Mucosa of gallbladder (tissue), 1 donor: ENCODE results near the gene RPS18. TPM values are rescaled to one million over a fixed set of nuclear protein-coding genes. Genes with fewer than 3 reads are reported as not detected.
"Not testable (repeated sequence)": the region's sequence is repeated elsewhere in the genome, so short reads cannot be mapped to it uniquely, and the experiment has no call there.

Experiments
- DNase-seq: peaks from one replicate; pipeline ENCODE4 v3.0.0-alpha.2; 2020; ENCODE audit warnings: low spot score
- total RNA-seq: library from RNA; stranded (reverse); gene quantifications from one replicate; pipeline ENCODE4 v1.2.1, GENCODE V29; 2021
- donor health status: DM: no; HTN: no; CAD: no.

The RPS18 gene
- total RNA-seq, 1 donor from 2014 or later: 1,438 TPM

DNA sequence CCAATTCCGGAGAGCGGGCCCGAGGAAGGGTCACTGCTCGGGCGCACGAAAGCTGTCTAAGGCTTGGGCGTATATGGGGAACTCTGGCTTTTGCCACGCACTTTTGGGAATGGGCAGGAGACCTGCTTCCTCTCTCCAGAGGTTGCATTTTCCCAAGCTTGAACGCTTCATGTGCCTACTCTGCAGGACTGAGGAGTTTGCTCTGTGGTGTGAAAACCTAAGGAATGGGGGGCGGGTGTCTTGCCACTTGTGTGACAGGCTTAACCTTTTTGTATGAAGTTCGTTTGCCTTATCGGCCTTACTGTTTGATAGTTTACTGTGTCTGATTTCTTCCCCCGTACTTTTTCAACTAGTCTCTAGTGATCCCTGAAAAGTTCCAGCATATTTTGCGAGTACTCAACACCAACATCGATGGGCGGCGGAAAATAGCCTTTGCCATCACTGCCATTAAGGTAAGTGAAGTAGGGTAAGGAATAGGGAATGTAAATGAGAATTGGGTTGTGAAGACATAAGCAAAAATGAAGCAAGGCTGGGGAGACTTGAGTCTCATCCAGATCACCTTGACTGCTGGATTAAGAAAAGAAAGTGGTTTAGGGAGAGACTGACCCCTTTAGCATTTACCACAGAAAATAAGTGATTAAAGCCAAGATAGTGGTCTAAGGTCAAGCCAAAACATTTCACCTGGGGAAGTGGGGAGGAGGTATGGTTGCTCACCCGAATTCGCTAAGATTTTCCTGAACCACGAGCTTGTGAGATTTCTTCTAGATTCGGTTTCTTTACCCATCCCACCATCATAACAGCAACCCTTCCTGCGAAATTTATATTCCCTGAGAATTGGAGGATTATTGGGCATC lies 627 bp downstream of the RPS18 start:
- DNase-seq: no peak

DNA sequence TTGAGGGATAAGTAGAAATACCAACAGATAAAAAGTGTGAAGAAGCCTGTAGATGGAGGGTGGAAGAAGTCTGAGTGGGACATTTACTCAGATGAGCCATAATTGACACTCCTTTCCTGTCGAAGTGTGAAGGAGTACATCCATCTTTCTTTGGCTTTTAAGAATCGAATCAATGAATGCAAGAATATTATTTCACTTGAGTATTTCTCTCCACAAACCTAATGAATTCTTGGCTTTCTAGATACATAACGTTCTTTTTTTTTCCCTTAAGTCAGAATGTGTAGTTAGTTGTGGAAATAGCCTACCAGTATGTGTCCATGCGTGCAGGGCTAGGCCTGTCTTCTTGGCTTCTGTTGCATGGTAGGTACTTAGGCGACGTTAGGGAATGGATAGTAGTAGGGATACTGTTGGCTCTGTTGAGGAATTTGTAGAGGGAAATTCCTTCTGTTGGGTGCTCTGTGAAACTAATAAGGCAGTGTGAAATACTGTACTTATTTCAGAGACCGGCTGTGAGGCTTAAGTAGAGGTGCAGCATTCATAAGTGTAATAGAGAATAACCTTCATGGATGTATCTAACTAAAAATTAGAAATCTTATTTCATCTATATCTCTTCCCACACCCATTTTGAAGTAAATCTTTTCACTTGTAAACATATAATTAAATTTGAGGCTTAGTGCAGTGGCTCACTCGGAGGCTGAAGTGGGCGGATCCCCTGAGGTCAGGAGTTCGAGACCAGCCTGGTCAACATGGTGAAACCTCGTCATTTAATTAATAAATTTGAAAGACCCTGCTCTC lies 1.5 kb downstream of the RPS18 start:
- no peak for DNase-seq

DNA sequence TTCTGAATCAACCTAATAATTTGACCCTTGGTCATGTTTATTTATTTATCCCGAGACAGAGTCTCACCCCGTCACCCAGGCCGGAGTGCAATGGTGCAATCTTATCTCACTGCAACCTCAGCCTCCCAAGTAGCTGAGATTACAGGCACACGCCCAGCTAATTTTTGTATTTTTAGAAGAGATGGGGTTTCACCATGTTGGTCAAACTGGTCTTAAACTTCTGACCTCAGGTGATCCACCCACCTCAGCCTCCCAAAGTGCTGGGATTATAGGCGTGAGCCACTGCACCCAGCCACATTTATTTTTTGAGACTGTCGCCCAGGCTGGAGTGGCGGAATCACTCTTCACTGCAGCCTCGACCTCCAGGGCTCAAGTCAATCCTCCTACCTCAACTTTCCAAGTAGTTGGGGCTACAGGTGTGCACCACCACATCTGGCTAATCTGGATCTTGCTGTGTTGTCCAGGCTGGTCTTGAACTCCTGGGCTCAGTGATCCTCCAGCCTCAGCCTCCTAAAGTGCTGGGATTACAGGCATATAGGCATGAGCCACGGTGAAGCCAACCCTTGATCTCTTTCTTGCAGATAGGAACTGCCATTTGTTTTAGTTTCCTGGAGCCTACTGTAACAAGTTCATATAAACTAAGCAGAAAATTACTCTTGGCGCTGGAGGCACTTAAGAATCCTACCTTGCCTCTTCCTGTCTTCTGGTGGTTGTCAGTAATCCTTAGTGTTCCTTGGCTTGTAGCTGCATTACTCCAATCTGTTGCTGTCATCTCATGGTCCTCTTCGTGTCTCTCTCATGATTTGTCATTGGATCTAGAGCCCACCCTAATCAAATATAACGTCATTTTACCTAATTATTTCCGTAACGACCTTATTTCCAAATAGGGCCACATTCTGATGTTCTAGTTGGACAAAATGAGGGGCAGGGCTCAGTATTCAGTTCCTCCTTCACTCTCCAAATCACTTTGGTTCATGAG lies 2.3 kb downstream of the RPS18 start:
- DNase-seq: no peak

DNA sequence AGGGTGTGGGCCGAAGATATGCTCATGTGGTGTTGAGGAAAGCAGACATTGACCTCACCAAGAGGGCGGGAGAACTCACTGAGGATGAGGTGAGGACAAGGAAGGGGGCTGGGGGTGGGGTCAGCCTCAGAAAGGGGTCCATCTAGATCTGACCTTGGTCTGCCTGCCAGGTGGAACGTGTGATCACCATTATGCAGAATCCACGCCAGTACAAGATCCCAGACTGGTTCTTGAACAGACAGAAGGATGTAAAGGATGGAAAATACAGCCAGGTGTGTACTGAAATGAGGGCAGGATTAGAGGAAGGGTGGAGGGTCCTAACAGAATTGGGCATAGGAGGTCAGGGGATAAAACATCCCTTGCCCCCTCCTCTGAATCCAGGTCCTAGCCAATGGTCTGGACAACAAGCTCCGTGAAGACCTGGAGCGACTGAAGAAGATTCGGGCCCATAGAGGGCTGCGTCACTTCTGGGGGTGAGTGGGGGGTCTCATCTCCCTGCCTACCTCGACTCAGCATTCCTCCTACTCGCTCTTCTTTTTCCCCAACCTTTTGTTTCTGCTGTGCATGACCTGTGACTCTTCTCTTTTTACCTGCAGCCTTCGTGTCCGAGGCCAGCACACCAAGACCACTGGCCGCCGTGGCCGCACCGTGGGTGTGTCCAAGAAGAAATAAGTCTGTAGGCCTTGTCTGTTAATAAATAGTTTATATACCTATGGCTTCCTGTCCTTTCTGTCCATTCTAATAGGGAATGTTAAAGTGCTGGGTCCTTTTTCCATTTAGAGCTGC lies 4.1 kb downstream of the RPS18 start:
- not testable (repeated sequence) for DNase-seq

DNA sequence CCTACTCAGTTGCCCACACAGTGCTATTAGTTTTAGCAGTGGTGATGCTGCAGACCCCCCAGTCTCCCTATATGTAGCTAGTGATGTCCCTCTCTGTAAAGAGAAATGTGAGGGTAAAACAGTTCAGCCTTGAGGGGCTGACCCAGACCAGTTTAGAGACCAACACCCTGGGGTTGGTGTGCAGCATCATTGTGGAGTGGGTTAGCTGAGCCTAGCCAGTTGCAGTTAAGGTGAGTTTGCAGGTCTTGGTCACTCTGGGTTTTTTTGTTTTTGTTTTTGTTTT lies 4.6 kb downstream of the RPS18 start:
- no peak for DNase-seq

DNA sequence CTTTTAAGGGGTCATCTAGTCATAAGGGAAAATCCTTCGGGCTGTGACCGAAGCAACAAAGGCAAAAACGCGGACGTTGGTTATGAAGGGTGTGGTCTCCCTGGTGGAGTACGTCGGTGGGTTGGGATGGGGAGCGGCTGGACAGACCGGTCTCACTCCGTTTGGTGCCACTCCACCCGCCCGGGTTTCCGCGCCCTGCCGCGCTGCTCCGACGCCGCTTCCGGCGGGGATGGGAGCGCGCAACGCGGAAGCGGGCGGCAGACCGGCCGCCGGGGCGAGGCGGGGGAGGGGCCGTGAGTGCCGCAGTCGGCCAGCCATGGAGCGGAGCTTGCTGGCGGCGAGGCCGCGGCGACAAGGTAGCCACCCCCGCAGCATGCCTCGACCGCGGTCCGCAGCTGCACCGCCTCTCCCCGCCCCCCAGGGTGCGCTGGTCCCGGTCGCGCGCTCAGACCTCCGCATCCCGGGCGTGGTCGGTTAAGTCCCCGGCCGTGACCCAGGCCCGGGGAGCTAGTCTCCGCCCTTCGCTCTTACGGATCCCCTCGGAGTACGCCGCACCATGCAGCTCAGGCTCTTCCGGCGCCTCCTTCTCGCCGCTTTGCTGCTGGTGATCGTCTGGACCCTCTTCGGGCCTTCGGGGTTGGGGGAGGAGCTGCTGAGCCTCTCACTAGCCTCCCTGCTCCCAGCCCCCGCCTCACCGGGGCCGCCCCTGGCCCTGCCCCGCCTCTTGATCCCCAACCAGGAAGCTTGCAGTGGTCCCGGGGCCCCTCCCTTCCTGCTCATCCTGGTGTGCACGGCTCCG lies 5.2 kb downstream of the RPS18 start, which contains the start of gene B3GALT4:
B3GALT4 (plus strand) TSS at position 260 of the 799 bp plus-strand sequence; CDS start at position 557, 297 bp downstream.
- peak; percentile 69 for DNase-seq

DNA sequence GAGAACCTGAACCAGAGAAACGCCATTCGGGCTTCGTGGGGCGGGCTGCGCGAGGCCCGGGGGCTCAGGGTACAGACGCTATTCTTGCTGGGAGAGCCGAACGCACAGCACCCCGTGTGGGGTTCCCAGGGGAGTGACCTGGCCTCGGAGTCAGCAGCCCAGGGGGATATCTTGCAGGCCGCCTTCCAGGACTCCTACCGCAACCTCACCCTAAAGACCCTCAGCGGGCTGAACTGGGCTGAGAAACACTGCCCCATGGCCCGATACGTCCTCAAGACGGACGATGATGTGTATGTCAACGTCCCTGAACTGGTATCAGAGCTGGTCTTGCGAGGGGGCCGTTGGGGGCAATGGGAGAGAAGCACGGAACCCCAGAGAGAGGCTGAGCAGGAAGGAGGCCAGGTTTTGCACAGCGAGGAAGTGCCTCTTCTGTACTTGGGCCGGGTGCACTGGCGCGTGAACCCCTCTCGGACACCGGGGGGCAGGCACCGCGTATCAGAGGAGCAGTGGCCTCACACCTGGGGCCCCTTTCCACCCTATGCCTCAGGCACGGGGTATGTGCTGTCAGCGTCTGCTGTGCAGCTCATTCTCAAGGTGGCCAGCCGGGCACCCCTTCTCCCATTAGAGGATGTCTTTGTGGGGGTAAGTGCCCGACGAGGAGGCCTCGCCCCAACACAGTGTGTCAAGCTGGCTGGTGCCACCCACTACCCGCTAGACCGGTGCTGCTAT lies 6.0 kb downstream of the RPS18 start:
- DNase-seq: no peak

DNA sequence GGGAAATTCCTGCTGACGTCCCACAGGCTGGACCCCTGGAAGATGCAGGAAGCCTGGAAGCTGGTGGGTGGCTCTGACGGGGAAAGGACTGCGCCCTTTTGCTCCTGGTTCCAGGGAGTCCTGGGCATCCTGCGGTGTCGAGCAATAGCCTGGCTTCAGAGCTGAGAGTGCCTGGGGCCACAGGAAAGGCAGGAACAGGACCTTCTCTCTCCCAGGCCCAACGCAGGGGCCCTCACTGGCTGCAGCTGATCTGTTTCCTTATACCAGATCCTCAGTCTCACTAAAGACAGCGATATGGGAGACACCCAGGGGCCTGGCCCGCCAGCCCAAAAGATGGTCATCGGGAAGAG lies 6.5 kb downstream of the RPS18 start:
- DNase-seq: no peak

DNA sequence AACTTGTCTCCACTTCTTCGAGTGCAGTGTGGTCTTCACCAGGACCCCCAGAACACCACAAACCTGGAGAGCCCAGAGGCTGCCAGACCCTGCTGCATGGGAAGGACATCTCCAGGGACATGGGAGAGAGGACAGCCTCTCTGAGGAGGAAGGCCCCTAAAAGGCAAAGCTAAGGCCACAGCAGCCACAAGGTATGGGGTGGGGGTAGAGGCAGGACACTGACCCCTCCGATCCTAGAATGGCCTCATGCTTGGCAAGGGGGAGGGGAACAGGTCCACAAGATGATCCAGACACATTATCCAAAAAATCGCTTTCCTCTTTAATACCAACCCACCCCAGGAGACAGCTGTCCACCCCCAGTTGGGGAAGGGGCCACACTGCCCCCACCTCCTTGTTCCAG lies 6.9 kb downstream of the RPS18 start:
- no peak for DNase-seq

DNA sequence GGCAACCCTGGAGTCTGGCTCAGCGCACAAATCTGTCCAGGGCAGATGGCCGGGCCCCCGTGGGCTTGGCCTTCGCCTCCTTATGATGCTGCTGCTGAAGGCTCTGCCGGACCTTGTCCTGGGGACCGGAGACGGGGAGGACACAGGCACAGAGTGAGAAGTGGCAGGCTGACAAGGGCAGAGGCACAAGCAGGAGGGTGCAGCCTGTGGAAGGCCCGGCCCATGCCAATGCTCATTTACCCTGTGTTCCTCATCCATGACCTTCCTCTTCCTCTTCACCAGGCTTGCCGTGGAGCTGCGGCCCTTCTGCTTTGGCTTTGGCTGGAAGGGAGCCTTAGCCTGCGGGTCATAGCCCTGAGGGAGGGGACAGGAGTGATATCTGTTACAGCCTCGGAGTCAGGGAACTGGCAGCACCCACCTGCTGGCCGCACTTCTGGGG lies 7.4 kb downstream of the RPS18 start:
- no peak for DNase-seq

DNA sequence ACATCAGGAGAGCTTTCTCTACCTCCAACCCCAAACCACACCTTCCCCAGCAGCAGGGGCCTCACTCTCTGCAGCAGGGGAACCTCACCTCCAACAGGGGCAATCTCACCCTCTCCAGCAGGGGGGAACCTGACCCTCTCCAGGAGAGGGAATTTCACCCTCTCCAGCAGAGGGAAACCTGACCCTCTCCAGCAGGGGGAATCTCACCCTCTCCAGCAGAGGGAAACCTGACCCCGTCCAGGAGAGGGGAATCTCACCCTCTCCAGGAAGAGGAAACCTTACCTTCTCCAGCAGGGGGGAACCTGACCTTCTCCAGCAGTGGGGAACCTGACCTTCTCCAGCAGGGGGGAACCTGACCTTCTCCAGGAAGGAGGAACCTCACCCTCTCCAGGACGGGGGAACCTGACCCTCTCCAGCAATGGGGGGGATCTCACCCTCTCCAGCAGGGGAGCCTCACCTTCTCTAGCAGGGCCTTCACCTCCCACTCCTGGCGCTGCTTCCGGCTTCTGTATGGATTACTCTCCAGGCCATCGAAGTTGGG lies 8.2 kb downstream of the RPS18 start:
- no peak for DNase-seq

DNA sequence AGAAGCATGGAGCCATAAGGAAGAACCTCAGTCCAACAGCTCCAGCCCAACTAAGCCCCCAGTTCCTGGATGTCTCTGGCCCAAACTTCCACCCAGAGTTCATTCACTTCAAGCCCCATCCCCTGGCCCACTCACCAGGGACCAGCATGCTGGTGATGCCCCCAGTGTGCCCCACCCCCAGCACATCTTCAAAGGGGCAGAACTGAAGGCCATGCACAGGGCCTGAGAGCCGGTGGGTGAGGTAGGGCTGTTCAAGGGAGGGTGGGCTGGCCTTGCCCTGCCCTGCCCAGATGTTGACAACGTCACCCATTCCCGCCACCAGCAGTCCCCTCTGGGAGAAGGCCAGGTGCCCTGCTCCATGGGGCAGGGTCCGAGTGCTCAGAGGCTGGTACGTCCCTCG lies 8.7 kb downstream of the RPS18 start:
- DNase-seq: no peak

DNA sequence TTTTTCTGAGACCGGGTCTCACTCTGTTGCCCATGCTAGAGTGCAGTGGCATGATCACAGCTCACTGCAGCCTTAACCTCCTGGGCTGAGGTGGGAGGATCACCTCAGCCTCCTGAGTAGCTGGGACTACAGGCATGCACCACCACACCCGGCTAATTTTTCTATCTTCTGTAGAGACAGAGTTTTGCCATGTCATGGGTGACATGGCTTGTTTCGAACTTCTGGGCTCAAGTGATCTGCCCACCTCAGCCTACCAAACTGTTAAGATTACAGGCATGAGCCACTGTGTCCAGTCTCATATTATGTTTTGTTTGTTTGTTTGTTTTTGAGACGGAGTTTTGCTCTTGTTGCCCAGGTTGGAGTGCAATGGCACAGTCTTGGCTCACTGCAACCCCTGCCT lies 13.3 kb downstream of the RPS18 start:
- DNase-seq: not testable (repeated sequence)

DNA sequence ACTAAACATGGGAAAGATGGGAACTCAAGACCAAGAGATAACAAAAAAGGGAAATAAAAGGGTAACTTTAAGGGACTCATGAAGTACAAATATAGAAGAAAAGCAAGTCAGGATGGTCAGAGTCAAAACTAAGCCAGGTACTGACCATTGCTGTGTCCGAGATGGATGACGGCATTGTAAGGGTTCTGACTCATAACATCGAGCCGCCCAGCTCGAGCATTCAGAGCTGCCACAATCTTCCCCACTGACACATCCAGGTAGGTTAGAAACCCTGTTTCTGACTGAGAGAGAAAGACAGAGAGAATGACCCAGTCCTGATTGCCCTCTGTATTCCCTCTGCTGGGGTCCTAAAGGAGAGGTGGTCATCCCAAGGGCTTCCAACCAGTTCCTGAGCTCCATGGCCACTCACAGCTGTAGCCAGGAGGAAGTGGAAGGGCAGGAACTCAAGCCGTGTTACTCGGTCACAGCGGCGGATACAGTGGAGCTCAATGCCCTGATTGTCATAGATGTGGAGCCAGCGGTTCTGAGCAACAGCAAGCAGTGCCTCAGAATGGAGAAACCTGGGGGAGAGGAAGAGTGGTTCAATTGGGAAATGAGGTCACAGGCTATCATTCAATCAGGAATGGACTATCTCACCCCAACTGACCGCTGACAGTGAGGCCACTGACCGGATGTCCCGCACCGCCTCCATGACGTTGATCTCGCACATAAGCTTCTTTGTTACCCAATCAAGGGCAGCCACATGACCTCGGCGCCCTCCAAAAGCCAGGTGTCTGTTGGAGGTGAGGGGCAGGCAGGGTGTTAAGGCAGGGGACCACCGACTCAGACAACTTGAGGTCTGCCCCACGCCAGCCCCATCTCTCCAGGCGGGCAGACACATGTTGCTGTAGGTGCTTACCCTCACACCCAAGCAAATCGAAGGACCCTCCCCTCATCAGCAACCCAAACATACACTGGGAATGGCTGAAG lies 15.4 kb downstream of the RPS18 start:
- no peak for DNase-seq

DNA sequence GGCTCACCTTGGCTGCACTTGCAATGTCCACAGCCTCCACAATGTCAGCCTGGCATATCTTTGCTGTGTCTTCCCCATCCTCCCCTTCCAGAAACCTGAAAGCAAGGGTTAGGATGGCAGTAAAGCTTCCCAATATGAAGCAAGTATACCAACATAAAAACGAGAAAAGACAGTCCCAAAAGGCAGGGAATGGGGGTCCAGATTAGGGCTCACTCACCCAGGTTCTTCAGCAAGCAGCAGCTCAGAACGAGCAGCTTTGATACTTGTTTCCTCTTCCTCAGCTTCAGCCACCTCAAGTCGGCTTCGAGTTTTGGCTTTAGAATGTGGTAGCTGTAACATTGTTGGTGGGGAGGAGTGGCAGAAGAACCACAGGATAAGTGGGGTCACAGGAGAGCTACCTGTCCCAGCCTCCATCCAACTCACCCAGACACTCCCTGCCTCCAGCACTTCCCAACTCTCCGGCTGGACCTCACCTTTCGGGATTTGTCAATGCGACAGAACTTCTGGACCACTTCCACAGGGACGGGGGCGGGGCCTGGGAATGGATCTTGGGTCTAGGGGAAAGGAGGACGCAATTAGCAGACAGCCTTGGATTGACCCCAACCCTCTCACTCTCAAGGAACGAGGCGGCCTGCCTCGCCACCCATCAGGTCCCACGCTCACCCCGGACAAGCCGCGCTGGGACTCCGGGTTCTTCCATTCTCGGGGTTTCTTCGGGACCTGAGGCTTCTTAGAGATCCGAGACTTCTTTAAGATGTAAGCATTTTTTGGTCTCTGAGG lies 16.5 kb downstream of the RPS18 start:
- no peak for DNase-seq

DNA sequence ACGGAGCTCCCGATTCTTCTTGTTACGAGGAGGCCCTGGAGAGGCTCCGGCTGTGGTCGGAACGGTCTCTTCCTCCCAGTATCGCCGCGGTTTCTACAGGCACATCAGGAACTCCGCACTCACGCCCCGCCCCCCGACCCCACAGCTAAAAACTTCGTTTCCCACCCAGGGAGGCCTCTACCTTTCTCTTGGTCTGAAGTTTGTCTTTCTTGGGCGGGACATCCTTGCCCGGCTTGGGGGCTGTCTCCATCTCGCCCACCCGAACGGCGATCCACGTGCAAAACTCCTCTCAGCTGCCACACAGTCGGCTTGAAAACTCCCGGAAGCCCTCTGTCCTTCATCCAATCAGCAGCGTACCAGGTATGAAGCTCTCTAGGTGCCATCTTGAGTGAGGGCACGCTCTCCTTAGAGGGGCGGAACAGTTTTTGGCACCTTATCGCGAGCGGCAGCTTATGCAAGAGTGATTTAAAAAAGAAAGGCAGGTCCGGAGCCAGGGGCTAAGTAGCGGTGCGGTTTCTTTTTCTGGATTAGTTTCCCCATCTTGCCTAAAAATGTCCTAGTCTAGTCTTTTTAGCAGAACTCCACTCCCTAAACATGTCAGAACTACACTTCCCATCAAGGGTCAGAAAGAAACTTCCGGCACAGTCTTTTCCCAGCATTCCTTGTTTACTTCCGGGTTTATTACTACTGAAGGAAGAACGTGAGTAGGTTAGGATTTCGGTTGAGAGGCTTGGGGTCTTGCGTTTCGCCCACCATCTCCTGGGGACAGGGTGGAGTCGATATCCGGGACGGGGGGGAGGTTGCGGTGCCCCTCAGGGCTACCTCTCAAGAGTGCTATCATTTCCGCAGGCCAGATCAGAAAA lies 17.3 kb downstream of the RPS18 start, which contains the start of the genes PFDN6 and WDR46:
PFDN6 (plus strand) TSS at position 681 of the 863 bp plus-strand sequence. CDS start 256 bp downstream, outside the sequence.
WDR46 (minus strand) TSS at position 319 of the 863 bp plus-strand sequence; CDS start at position 250, 69 bp downstream.
- peak; percentile 85 for DNase-seq
